Stimulated activated naive CD8-positive, alpha-beta T cell treated with anti-CD3 and anti-CD28 coated beads, Interleukin-15, Interleukin-2, amounts not matched to agents 100 ng/mL and 50 ng/mL, for 24 hours (primary cell): ENCODE results near the gene SP110.
A peak's percentile ranks its signal among the peaks of the same experiment; 100 is the strongest.
"Not testable (repeated sequence)": the region's sequence is repeated elsewhere in the genome, so short reads cannot be mapped to it uniquely, and the experiment has no call there.

ENCODE experiments used
- H3K27ac Mint-ChIP-seq: one replicate; pipeline ENCODE4 v1.8.0; 2021; ENCODE audit warnings: mild to moderate bottlenecking, mixed read lengths
- H3K27me3 Mint-ChIP-seq: one replicate; pipeline ENCODE4 v1.8.0; 2021; ENCODE audit warnings: mixed read lengths
- H3K36me3 Mint-ChIP-seq: one replicate; pipeline ENCODE4 v1.8.0; 2021; ENCODE audit warnings: low read depth, mixed read lengths
- H3K4me1 Mint-ChIP-seq: one replicate; pipeline ENCODE4 v1.8.0; 2021; ENCODE audit warnings: low read depth, mixed read lengths
- H3K4me3 Mint-ChIP-seq: one replicate; pipeline ENCODE4 v1.8.0; 2021; ENCODE audit warnings: mild to moderate bottlenecking, mixed read lengths
- H3K9me3 Mint-ChIP-seq: one replicate; pipeline ENCODE4 v1.8.0; 2021; ENCODE audit warnings: mixed read lengths

SP110 gene

GRCh38 chr2:230219419-230220331, at the start of gene SP110:
SP110 (minus strand) TSS chr2:230219984; CDS start chr2:230216927, 3,057 bp downstream.
- no peaks in the 10 kb centered on the region for H3K27me3 Mint-ChIP-seq
- H3K9me3 Mint-ChIP-seq = no peaks in the 10 kb centered on the region
- peak within 1 kb of the TSS; percentile 95 for H3K27ac Mint-ChIP-seq
- H3K4me1 Mint-ChIP-seq = peaks cover 76% of the 10 kb centered on the region
- H3K36me3 Mint-ChIP-seq = peaks cover 47% of the 10 kb centered on the region
- peak within 1 kb of the TSS; percentile 98 for H3K4me3 Mint-ChIP-seq

GRCh38 chr2:230268606-230269243, 48.9 kb upstream of the SP110 start:
- Mint-ChIP-seq H3K9me3 (peaks cover 15% of the 10 kb centered on the region), H3K4me1 (peaks cover 54% of the 10 kb centered on the region), H3K36me3 (peaks cover 84% of the 10 kb centered on the region), H3K27me3 (no peaks in the 10 kb centered on the region), H3K27ac (peak overlapping the region; percentile 80), H3K4me3 (peak overlapping the region; percentile 36)

GRCh38 chr2:230267556-230267955, 47.8 kb upstream of the SP110 start:
- peaks cover 82% of the 10 kb centered on the region for H3K36me3 Mint-ChIP-seq
- peaks cover 66% of the 10 kb centered on the region for H3K4me1 Mint-ChIP-seq
- H3K27me3 Mint-ChIP-seq = no peaks in the 10 kb centered on the region
- peaks cover 15% of the 10 kb centered on the region for H3K9me3 Mint-ChIP-seq
- H3K4me3 Mint-ChIP-seq = no peak overlapping the region
- H3K27ac Mint-ChIP-seq = peak overlapping the region; percentile 71

- Mint-ChIP-seq H3K36me3 (peaks cover 82% of the 10 kb centered on the region), H3K4me3 (no peak overlapping the region), H3K4me1 (peaks cover 71% of the 10 kb centered on the region), H3K27ac (peak overlapping the region; percentile 71), H3K27me3 (no peaks in the 10 kb centered on the region), H3K9me3 (peaks cover 15% of the 10 kb centered on the region)
Measured at GRCh38 chr2:230267059-230267458, 47.3 kb upstream of the SP110 start.

- Mint-ChIP-seq H3K4me3 (no peak overlapping the region), H3K27ac (peak overlapping the region; percentile 52), H3K4me1 (peaks cover 75% of the 10 kb centered on the region), H3K9me3 (peaks cover 11% of the 10 kb centered on the region), H3K36me3 (peaks cover 82% of the 10 kb centered on the region), H3K27me3 (no peaks in the 10 kb centered on the region)
Measured at GRCh38 chr2:230266638-230267037, 46.9 kb upstream of the SP110 start.

GRCh38 chr2:230264945-230265344, 45.2 kb upstream of the SP110 start:
- H3K27ac Mint-ChIP-seq = not testable (repeated sequence)
- peaks cover 86% of the 10 kb centered on the region for H3K4me1 Mint-ChIP-seq

GRCh38 chr2:230262246-230262645, 42.5 kb upstream of the SP110 start:
- peaks cover 86% of the 10 kb centered on the region for H3K36me3 Mint-ChIP-seq
- H3K9me3 Mint-ChIP-seq = peaks cover 9% of the 10 kb centered on the region
- no peaks in the 10 kb centered on the region for H3K27me3 Mint-ChIP-seq
- H3K27ac Mint-ChIP-seq = peak overlapping the region; percentile 80
- H3K4me1 Mint-ChIP-seq = peaks cover 74% of the 10 kb centered on the region
- peak overlapping the region; percentile 50 for H3K4me3 Mint-ChIP-seq

More at GRCh38 chr2:230264945-230265344, 45.2 kb upstream of the SP110 start:
- peaks cover 84% of the 10 kb centered on the region for H3K36me3 Mint-ChIP-seq
- H3K9me3 Mint-ChIP-seq, H3K4me3 Mint-ChIP-seq, H3K27me3 Mint-ChIP-seq: not testable (repeated sequence)

- Mint-ChIP-seq H3K4me3 (no peak overlapping the region), H3K27ac (no peak overlapping the region), H3K27me3 (no peaks in the 10 kb centered on the region), H3K9me3 (peaks cover 9% of the 10 kb centered on the region), H3K36me3 (peaks cover 65% of the 10 kb centered on the region), H3K4me1 (peaks cover 60% of the 10 kb centered on the region)
Measured at GRCh38 chr2:230258483-230258882, 38.7 kb upstream of the SP110 start.

GRCh38 chr2:230256733-230257332, 37.0 kb upstream of the SP110 start:
- Mint-ChIP-seq H3K4me3 (peak overlapping the region; percentile 53), H3K27ac (peak overlapping the region; percentile 95), H3K4me1 (peaks cover 43% of the 10 kb centered on the region), H3K36me3 (peaks cover 51% of the 10 kb centered on the region), H3K9me3 (peaks cover 9% of the 10 kb centered on the region), H3K27me3 (no peaks in the 10 kb centered on the region)

GRCh38 chr2:230254152-230254881, 34.5 kb upstream of the SP110 start:
- no peaks in the 10 kb centered on the region for H3K27me3 Mint-ChIP-seq
- H3K9me3 Mint-ChIP-seq = no peaks in the 10 kb centered on the region
- H3K27ac Mint-ChIP-seq = no peak overlapping the region
- no peak overlapping the region for H3K4me3 Mint-ChIP-seq
- peaks cover 28% of the 10 kb centered on the region for H3K36me3 Mint-ChIP-seq
- peaks cover 24% of the 10 kb centered on the region for H3K4me1 Mint-ChIP-seq

GRCh38 chr2:230250231-230250630, 30.4 kb upstream of the SP110 start:
- Mint-ChIP-seq H3K36me3 (no peaks in the 10 kb centered on the region), H3K4me3 (no peak overlapping the region), H3K9me3 (no peaks in the 10 kb centered on the region), H3K4me1 (no peaks in the 10 kb centered on the region), H3K27ac (no peak overlapping the region), H3K27me3 (no peaks in the 10 kb centered on the region)

GRCh38 chr2:230246206-230246605, 26.4 kb upstream of the SP110 start:
- Mint-ChIP-seq H3K27me3 (no peaks in the 10 kb centered on the region), H3K4me1 (no peaks in the 10 kb centered on the region), H3K27ac (no peak overlapping the region), H3K36me3 (no peaks in the 10 kb centered on the region), H3K9me3 (no peaks in the 10 kb centered on the region), H3K4me3 (no peak overlapping the region)

GRCh38 chr2:230244211-230244610, 24.4 kb upstream of the SP110 start:
- H3K27me3 Mint-ChIP-seq = no peaks in the 10 kb centered on the region
- no peaks in the 10 kb centered on the region for H3K4me1 Mint-ChIP-seq
- no peak overlapping the region for H3K4me3 Mint-ChIP-seq
- H3K27ac Mint-ChIP-seq = no peak overlapping the region
- no peaks in the 10 kb centered on the region for H3K36me3 Mint-ChIP-seq
- no peaks in the 10 kb centered on the region for H3K9me3 Mint-ChIP-seq

- peaks cover 57% of the 10 kb centered on the region for H3K4me1 Mint-ChIP-seq
- H3K27me3 Mint-ChIP-seq = no peaks in the 10 kb centered on the region
- H3K4me3 Mint-ChIP-seq = peak overlapping the region; percentile 72
- peaks cover 5% of the 10 kb centered on the region for H3K9me3 Mint-ChIP-seq
- peak overlapping the region; percentile 91 for H3K27ac Mint-ChIP-seq
- H3K36me3 Mint-ChIP-seq = peaks cover 70% of the 10 kb centered on the region
Measured at GRCh38 chr2:230234845-230235244, 15.1 kb upstream of the SP110 start.
